GM19193 (cell line): ENCODE results near the gene CNOT10.

Source experiments
- POLR2A ChIP-seq: IDR thresholded peaks from 4 replicates; pipeline ENCODE4 v1.6.1; 2011; ENCODE audit not compliant: insufficient read depth, insufficient read length; ENCODE audit errors: extremely low read depth

The CNOT10 gene

GRCh38 chr3:32684800-32685542 lies at the start of gene CNOT10:
TSS of gene CNOT10 (plus strand) at chr3:32685188. CDS start at chr3:32685461, 273 bp downstream.
- peak; percentile 66 for TF ChIP-seq POLR2A

DNA sequence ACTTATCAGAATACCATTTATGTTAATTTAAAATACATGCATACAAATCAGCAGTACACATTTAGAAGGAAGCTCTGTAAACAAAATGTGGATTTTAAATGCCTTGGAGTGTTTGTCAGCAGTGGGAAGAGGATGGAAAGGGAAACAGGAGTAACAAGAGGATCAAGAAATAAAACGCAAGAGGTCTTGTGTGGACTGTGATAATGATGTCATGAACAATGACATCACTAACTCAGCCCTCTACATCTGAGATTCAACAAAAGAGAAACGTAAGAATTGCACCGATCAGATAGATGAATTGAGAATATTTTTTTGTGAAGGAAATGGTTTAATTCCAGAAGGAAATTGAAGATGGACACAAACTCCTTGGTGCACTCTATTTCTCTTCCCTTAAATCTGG lies 44.0 kb upstream of the CNOT10 start:
- TF ChIP-seq POLR2A: no peak

DNA sequence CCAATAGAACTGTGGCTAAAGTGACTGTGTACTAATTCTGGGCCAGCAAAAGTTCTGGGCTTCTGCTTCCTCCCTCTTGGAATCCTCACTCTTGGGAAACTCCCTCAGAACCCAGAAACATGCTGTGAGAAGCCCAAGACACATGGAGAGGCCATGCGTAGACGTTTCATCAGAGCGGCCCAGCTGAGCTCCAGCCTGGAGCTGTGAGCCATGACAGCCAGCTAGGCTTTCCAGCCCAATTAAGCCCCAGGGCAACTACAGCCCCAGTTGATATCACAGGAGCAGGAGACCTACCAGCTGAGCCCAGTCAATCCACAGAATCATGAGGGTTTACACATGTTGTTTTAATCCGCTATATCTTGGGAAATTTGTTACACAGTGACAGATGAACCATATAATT lies 43.6 kb upstream of the CNOT10 start:
- no peak for TF ChIP-seq POLR2A

DNA sequence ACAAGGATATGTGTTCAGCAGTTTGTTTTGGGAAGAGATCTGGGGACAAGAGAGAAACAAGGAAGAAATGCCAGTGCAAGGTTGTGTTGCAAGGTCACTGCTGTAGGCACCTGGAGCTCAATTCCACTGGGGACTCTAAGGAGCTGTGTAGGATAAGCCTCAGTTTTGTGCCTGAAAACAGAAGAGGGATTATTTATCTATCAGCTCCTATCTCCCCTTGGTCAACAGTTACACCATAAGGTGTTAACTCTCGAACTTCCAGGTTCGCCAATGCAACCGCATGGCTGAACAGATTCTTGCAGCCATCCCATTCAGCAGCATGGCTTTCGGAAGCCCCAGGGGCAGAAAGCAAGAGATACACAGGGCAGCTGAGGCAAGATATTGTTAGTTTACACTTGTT lies 41.6 kb upstream of the CNOT10 start:
- no peak for TF ChIP-seq POLR2A

DNA sequence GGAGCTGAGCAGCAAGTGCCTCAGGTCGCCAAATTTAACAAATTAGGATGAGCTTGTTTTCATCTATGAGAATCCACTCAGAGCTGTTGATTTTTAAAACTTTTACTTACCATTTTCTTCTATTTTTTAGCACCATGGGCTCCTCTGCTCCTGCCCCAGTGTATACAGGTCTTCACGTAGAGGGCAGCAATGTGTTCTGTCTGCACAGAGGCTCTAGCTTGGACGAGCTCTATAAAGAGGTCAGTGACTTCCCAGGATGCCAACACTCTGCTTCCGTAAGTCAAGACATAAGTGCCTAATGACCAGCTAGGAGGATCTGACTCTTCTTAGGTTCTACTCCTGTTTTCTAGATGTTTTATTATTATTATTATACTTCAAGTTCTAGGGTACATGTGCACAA lies 41.2 kb upstream of the CNOT10 start:
- TF ChIP-seq POLR2A: no peak

DNA sequence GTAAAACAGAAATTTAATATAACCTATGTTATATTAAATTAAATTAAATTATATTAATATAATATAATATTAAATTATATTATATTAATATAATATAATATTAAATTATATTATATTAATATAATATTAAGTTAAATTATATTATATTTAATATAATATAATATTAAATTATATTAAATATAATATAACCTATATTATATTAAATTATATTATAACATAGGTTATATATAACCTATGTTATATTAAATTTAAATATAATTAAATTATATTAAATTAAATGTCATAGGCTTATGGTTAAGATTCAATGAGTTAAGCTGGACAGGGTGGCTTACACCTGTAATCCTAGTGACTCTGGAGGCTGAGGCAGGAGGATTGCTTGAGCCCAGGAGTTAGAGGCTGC lies 40.6 kb upstream of the CNOT10 start:
- TF ChIP-seq POLR2A: no peak

DNA sequence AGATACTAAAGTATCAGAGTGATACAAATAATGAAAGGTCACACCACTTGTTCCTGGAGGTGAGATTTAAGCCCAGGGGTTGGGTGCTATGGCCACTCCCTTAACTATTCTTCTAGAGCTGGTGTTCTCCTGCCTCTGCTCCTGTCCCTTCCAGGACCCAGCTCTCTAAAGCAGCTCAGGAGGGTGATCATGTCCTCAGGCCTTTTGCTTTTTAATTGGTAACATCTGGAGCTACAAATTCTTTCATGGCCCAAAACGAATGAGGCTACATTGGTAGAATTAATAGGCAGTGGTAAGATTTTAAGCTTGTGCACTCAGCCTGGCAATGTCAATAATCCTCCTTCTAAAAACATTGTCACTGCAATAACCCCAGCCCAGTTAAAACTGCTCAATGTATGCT lies 38.2 kb upstream of the CNOT10 start:
- no peak for TF ChIP-seq POLR2A

- no peak for TF ChIP-seq POLR2A
Measured at GRCh38 chr3:32655167-32655566, 29.8 kb upstream of the CNOT10 start.

- no peak for TF ChIP-seq POLR2A
Measured at GRCh38 chr3:32660634-32661033, 24.4 kb upstream of the CNOT10 start.

- TF ChIP-seq POLR2A: no peak
Measured at GRCh38 chr3:32662647-32663046, 22.3 kb upstream of the CNOT10 start.

GRCh38 chr3:32667072-32667582 lies 17.9 kb upstream of the CNOT10 start:
- TF ChIP-seq POLR2A: no peak

GRCh38 chr3:32675164-32675563 lies 9.8 kb upstream of the CNOT10 start:
- TF ChIP-seq POLR2A: no peak

- TF ChIP-seq POLR2A: no peak
Measured at GRCh38 chr3:32675650-32676049, 9.3 kb upstream of the CNOT10 start.

DNA sequence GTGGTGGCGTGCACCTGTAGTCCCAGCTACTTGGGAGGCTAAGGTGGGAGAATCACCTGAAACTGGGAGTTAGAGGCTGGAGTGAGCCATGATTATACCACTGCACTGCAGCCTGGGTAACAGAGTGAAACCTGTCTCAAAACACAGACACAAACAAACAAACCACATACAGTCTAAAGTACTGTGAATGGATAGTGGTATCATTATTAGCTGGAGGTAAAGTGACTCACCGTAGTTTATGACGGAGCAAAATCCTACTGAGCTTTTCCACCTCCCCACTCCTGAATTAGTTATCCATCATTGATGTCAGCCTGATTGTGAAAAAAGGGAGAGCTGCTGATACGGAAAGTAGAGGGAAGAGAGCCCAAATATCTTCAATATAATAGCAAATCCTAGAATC lies 3.2 kb upstream of the CNOT10 start:
- TF ChIP-seq POLR2A: no peak

DNA sequence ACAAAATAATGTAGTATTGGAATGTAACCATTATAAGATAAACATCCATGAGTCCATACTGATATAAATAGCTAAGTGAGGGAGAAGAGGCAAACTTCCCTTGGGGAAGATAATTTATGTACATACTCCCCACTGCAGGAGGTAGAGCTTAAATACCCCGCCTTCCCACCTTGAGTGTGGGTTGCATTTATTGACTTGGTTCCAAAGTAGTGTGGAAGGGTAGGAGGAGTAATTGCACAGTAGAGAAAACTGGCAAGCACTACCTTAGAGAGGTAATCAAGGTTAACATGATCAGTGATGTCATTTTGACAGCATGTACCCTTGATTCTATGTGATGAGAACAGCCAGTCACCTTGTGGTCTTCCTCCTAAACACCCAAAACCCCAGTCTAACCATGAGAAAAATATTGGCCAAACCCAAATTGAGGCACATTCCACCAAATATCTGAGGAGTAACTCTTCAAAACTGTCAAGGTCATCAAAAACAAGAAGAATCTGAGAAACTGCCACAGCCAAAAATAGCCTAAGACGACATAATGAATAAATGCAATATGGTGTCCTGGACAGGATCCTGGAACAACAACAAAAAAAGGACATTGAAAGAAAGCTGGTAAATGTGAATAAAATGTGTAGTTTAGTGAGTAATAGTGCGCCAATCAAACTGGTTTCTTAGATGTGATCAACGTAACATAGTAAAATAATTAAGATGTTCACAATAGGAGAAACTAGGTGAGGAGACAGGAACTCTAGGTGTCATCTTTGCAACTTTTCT lies 774 bp upstream of the CNOT10 start:
- TF ChIP-seq POLR2A: no peak
